ENCODE measurements around the gene ADRB1. TPM values are rescaled to one million over a fixed set of nuclear protein-coding genes. Genes with fewer than 3 reads are reported as not detected.

The ADRB1 gene
- total RNA-seq, 3 donors from 2014 or later (not counting 1 experiment from before 2014, with no cell fraction given) = 0.12 to 2.9 (median 2.1) TPM

DNA sequence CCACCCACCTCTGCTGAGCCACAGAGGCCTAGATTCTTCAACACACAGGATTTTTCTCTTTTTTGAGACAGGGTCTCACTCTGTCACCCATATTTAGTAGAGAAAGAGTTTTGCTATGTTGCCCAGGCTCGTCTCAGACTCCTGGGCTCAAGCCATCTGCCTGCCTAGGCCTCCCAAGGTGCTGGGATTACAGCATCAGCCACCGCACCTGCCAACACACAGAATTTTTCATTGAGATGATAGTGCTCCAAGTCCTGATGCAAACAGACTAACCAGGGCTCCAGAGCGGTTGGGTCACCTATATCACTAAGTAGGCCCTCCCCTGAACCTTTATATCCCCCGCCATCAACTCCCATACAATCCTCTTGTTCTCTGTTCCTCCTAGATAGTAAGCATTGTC is 24.4 kb upstream of the ADRB1 start:
- no peak overlapping the region for H3K4me3 Mint-ChIP-seq
- TF ChIP-seq, protein P1, sequence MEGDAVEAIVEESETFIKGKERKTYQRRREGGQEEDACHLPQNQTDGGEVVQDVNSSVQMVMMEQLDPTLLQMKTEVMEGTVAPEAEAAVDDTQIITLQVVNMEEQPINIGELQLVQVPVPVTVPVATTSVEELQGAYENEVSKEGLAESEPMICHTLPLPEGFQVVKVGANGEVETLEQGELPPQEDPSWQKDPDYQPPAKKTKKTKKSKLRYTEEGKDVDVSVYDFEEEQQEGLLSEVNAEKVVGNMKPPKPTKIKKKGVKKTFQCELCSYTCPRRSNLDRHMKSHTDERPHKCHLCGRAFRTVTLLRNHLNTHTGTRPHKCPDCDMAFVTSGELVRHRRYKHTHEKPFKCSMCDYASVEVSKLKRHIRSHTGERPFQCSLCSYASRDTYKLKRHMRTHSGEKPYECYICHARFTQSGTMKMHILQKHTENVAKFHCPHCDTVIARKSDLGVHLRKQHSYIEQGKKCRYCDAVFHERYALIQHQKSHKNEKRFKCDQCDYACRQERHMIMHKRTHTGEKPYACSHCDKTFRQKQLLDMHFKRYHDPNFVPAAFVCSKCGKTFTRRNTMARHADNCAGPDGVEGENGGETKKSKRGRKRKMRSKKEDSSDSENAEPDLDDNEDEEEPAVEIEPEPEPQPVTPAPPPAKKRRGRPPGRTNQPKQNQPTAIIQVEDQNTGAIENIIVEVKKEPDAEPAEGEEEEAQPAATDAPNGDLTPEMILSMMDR (IDR thresholded peaks at IDR 0.05) = no peak
- peaks cover 22 to 23% of the 10 kb centered on the region in 2 donors for H3K27me3 Mint-ChIP-seq (ENCODE audit: low read depth in 2 of 2)
- Histone ChIP-seq H3K4me3 (ENCODE audit: low read length) (no peak overlapping the region), H3K27ac (ENCODE audit: low read length) (no peak overlapping the region), H3K9me3 (ENCODE audit: control insufficient read depth, insufficient read depth, low read length) (no peaks in the 10 kb centered on the region), H3K27me3 (ENCODE audit: control insufficient read depth, insufficient read depth, low read length) (no peaks in the 10 kb centered on the region), H3K36me3 (ENCODE audit: control insufficient read depth, insufficient read depth, low read length) (no peaks in the 10 kb centered on the region), H3K4me1 (ENCODE audit: control insufficient read depth, insufficient read depth, low read length) (no peaks in the 10 kb centered on the region)
- no peaks in the 10 kb centered on the region for H3K9me3 Mint-ChIP-seq
- peaks cover 8% of the 10 kb centered on the region for H3K36me3 Mint-ChIP-seq
- H3K27ac Mint-ChIP-seq = no peak overlapping the region
- intact Hi-C loops (cut with micrococcal nuclease) = no loop called here
- ATAC-seq = no peak
- DNase-seq = no peak
- 90% methylated on average over 4 of the region's 4 CpGs for WGBS (ENCODE audit: insufficient coverage)
- peaks cover 6 to 10% of the 10 kb centered on the region in 2 donors for H3K4me1 Mint-ChIP-seq

DNA sequence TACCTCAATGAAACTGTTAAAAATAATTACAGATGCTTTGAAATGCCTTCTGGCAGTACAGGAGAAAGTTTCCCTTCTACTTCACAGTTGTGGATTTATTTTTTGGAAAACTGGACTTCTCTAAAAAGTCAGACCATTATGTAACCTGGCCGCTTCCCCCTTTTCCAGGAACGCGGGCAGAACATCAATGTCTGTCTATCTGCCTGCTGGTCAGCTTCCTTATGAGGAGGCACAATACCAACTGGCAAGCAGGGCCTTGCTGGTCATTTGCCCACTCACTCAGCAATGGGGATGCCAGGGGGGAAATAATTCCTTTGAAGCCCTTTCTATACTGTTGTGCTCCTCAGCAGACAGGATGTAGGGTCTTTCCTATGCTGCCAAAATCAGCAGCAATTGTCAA is 22.5 kb upstream of the ADRB1 start:
- TF ChIP-seq, protein P1 (IDR thresholded peaks at IDR 0.05) = no peak
- no peak overlapping the region for H3K4me3 Mint-ChIP-seq
- no peak overlapping the region for H3K27ac Mint-ChIP-seq
- H3K27me3 Mint-ChIP-seq (ENCODE audit: low read depth in 2 of 2) = peaks cover 5 to 19% of the 10 kb centered on the region in 2 donors
- Histone ChIP-seq H3K4me3 (ENCODE audit: low read length) (no peak overlapping the region), H3K27ac (ENCODE audit: low read length) (no peak overlapping the region), H3K4me1 (ENCODE audit: control insufficient read depth, insufficient read depth, low read length) (peaks cover 11% of the 10 kb centered on the region), H3K36me3 (ENCODE audit: control insufficient read depth, insufficient read depth, low read length) (no peaks in the 10 kb centered on the region), H3K27me3 (ENCODE audit: control insufficient read depth, insufficient read depth, low read length) (no peaks in the 10 kb centered on the region), H3K9me3 (ENCODE audit: control insufficient read depth, insufficient read depth, low read length) (no peaks in the 10 kb centered on the region)
- 89% methylated on average over 3 of the region's 3 CpGs for WGBS (ENCODE audit: insufficient coverage)
- intact Hi-C loops (cut with micrococcal nuclease) = no loop called here
- ATAC-seq = no peak
- DNase-seq = no peak
- H3K36me3 Mint-ChIP-seq = no peaks in the 10 kb centered on the region
- H3K9me3 Mint-ChIP-seq = no peaks in the 10 kb centered on the region
- H3K4me1 Mint-ChIP-seq = peaks cover 21 to 26% of the 10 kb centered on the region in 2 donors

GRCh38 chr10:114021717-114022680 is 21.7 kb upstream of the ADRB1 start:
- intact Hi-C loops (cut with micrococcal nuclease) = no loop called here
- DNase-seq (no peak), ATAC-seq (no peak)
- peaks cover 0 to 19% of the 10 kb centered on the region in 2 donors for H3K27me3 Mint-ChIP-seq (ENCODE audit: low read depth in 2 of 2)
- peaks cover 21 to 26% of the 10 kb centered on the region in 2 donors for H3K4me1 Mint-ChIP-seq
- Histone ChIP-seq H3K4me1 (ENCODE audit: control insufficient read depth, insufficient read depth, low read length) (peaks cover 11% of the 10 kb centered on the region), H3K9me3 (ENCODE audit: control insufficient read depth, insufficient read depth, low read length) (no peaks in the 10 kb centered on the region), H3K4me3 (ENCODE audit: low read length) (no peak overlapping the region), H3K36me3 (ENCODE audit: control insufficient read depth, insufficient read depth, low read length) (no peaks in the 10 kb centered on the region), H3K27ac (ENCODE audit: low read length) (no peak overlapping the region), H3K27me3 (ENCODE audit: control insufficient read depth, insufficient read depth, low read length) (no peaks in the 10 kb centered on the region)
- H3K36me3 Mint-ChIP-seq = no peaks in the 10 kb centered on the region
- no peak overlapping the region for H3K27ac Mint-ChIP-seq
- WGBS (ENCODE audit: insufficient coverage) = 88% methylated on average over 13 of the region's 14 CpGs
- H3K4me3 Mint-ChIP-seq = no peak overlapping the region
- no peaks in the 10 kb centered on the region for H3K9me3 Mint-ChIP-seq
- TF ChIP-seq, protein P1 (IDR thresholded peaks at IDR 0.05) = no peak
